Body of pancreas (tissue), 4 donors: Measurements from ENCODE around the gene TRIP13.

ENCODE experiments used
- CTCF ChIP-seq, 7 experiments: fragments of 450-650 bp in 4 of 7; fragments of 200-600 bp in 3 of 7; sonication (generic) in 3 of 7; IDR thresholded peaks; one replicate each; pipeline ENCODE4 v1.5.1; 2016 to 2019; ENCODE audit warnings: antibody characterized with exemption in 7 of 7
- POLR2A ChIP-seq, 3 donors: fragments of 450-650 bp; IDR thresholded peaks; one replicate each; pipeline ENCODE4 v1.6.1; 2016; ENCODE audit warnings: antibody characterized with exemption in 3 of 3, mild to moderate bottlenecking in 2 of 3

- TF ChIP-seq CTCF (IDR thresholded peaks at IDR 0.05) (no peak), POLR2A (IDR thresholded peaks at IDR 0.05) (no peak)
Observed at GRCh38 chr5:951940-952596, 59.4 kb downstream of the TRIP13 start.
